GM20000 (cell line): Measurements from ENCODE around the gene FBXW5.

Source experiments
- DNase-seq: peaks from one replicate; pipeline ENCODE4 v3.0.0; 2012; ENCODE audit warnings: low spot score
- CTCF ChIP-seq: IDR thresholded peaks from 2 replicates; pipeline ENCODE4 v1.5.1; 2012; ENCODE audit warnings: mild to moderate bottlenecking, control low read depth; ENCODE audit errors: extremely low read depth, missing control alignments

FBXW5 gene

GRCh38 chr9:136958473-136958872 lies 13.9 kb upstream of the FBXW5 start:
- no peak for TF ChIP-seq CTCF
- no peak for DNase-seq

GRCh38 chr9:136957901-136958300 lies 13.4 kb upstream of the FBXW5 start:
- TF ChIP-seq CTCF: no peak

GRCh38 chr9:136957461-136957860 lies 12.9 kb upstream of the FBXW5 start:
- DNase-seq: no peak
- no peak for TF ChIP-seq CTCF

More at GRCh38 chr9:136957901-136958300, 13.4 kb upstream of the FBXW5 start:
- no peak for DNase-seq

GRCh38 chr9:136956604-136957003 lies 12.1 kb upstream of the FBXW5 start:
- no peak for TF ChIP-seq CTCF

GRCh38 chr9:136955943-136956335 lies 11.4 kb upstream of the FBXW5 start:
- no peak for TF ChIP-seq CTCF
- DNase-seq: no peak

More at GRCh38 chr9:136956604-136957003, 12.1 kb upstream of the FBXW5 start:
- no peak for DNase-seq

GRCh38 chr9:136955202-136955942 lies 10.8 kb upstream of the FBXW5 start:
- DNase-seq: no peak
- no peak for TF ChIP-seq CTCF

GRCh38 chr9:136954270-136955083 lies 9.9 kb upstream of the FBXW5 start:
- TF ChIP-seq CTCF: no peak
- no peak for DNase-seq
